SU-DHL-6 (cell line): ENCODE measurements around the gene ZNF565.

Source experiments
- H2AFZ ChIP-seq: fragments of 200-600 bp; sonication (generic); 2 replicates; pipeline ENCODE4 v1.6.1; 2014; ENCODE audit warnings: low read depth, mild to moderate bottlenecking, moderate library complexity, mixed read lengths, antibody characterized with exemption, low read length; ENCODE audit not compliant: severe bottlenecking
- H3F3A ChIP-seq: fragments of 200-600 bp; shearing (Covaris generic); 2 replicates; pipeline ENCODE4 v1.6.0; 2016; ENCODE audit warnings: antibody characterized with exemption, mild to moderate bottlenecking; ENCODE audit not compliant: insufficient read depth
- H3K27ac ChIP-seq: fragments of 200-600 bp; sonication (generic); 2 replicates; pipeline ENCODE4 v1.5.1; 2016; ENCODE audit warnings: low read depth, mild to moderate bottlenecking, low read length, moderate library complexity, mixed read lengths
- H3K27me3 ChIP-seq: fragments of 200-600 bp; sonication (generic), shearing (Covaris generic); 2 replicates; pipeline ENCODE4 v1.6.0; 2014; ENCODE audit warnings: mild to moderate bottlenecking, low read length
- H3K36me3 ChIP-seq: fragments of 200-600 bp; sonication (generic); 2 replicates; pipeline ENCODE4 v1.6.1; 2014; ENCODE audit warnings: mild to moderate bottlenecking, low read length, mixed read lengths
- H3K4me2 ChIP-seq: fragments of 300-600, 200-600 bp; shearing (Covaris generic), sonication (generic); 2 replicates; pipeline ENCODE4 v1.6.0; 2014; ENCODE audit warnings: low read length, low read depth, mild to moderate bottlenecking; ENCODE audit not compliant: poor library complexity, severe bottlenecking
- H3K4me3 ChIP-seq: fragments of 200-600 bp; sonication (generic); 2 replicates; pipeline ENCODE4 v1.5.1; 2014; ENCODE audit warnings: antibody characterized with exemption, low read length, mild to moderate bottlenecking, mixed read lengths; ENCODE audit not compliant: insufficient read depth, poor library complexity, severe bottlenecking
- H3K79me2 ChIP-seq: fragments of 200-600 bp; sonication (generic); 2 replicates; pipeline ENCODE4 v1.6.1; 2014; ENCODE audit warnings: mild to moderate bottlenecking, low read length, moderate library complexity; ENCODE audit not compliant: insufficient read depth
- H3K9ac ChIP-seq: fragments of 200-600 bp; sonication (generic); 2 replicates; pipeline ENCODE4 v1.7.0; 2014; ENCODE audit warnings: mild to moderate bottlenecking, low read length
- H3K9me2 ChIP-seq: fragments of 200-600 bp; sonication (generic); replicated peaks from 2 replicates; pipeline ENCODE4 v1.6.1; 2014; ENCODE audit warnings: low read length; ENCODE audit not compliant: insufficient read depth
- H3K9me3 ChIP-seq: fragments of 200-600 bp; sonication (generic); 2 replicates; pipeline ENCODE4 v1.6.1; 2014; ENCODE audit warnings: low read length, mixed read lengths; ENCODE audit not compliant: insufficient read depth
- H4K20me1 ChIP-seq: fragments of 200-600 bp; sonication (generic); 2 replicates; pipeline ENCODE4 v1.6.1; 2014; ENCODE audit warnings: low read depth, mild to moderate bottlenecking, antibody characterized with exemption, low read length, moderate library complexity, mixed read lengths
- CTCF ChIP-seq: fragments of 200-600 bp; sonication (generic); IDR thresholded peaks from one replicate; pipeline ENCODE4 v1.5.1; 2017; ENCODE audit warnings: antibody characterized with exemption, mild to moderate bottlenecking, low read length, moderate library complexity; ENCODE audit not compliant: insufficient read depth, poor library complexity, severe bottlenecking
- EZH2phosphoT487 ChIP-seq: fragments of 200-600 bp; sonication (generic), shearing (Covaris generic); conservative IDR thresholded peaks from 2 replicates; pipeline ENCODE4 v1.6.1; 2018; ENCODE audit warnings: mild to moderate bottlenecking, antibody characterized with exemption, low read length, moderate library complexity, mixed read lengths

Gene ZNF565

GRCh38 chr19:36214386-36215275 lies at the start of gene ZNF565, which contains the start of gene ZNF146:
Gene ZNF565 (minus strand): TSS chr19:36214665. CDS start chr19:36201985, 12,680 bp downstream.
Gene ZNF146 (plus strand): TSS chr19:36215106. CDS start chr19:36236441, 21,335 bp downstream.
- Histone ChIP-seq H3K79me2 (peaks cover 46% of the 10 kb centered on the region), H3K27ac (peak within 1 kb of the TSS; percentile 78), H3K27me3 (no peaks in the 10 kb centered on the region), H3K4me2 (peak within 1 kb of the TSS; percentile 84), H3K9me3 (no peaks in the 10 kb centered on the region), H3K9me2 (no peaks in the 10 kb centered on the region), H3K4me3 (peak within 1 kb of the TSS; percentile 83), H4K20me1 (peaks cover 9% of the 10 kb centered on the region; the same call in 1 of the 2 replicates), H3K36me3 (peaks cover 7% of the 10 kb centered on the region; the same call in 1 of the 2 replicates), H3K9ac (peak within 1 kb of the TSS; percentile 86), H2AFZ (peak within 1 kb of the TSS; percentile 97), H3F3A (peaks cover 4% of the 10 kb centered on the region; the same call in 1 of the 2 replicates)
- TF ChIP-seq EZH2phosphoT487 (no peak), CTCF (no peak)

- H3K79me2 ChIP-seq: no peaks in the 10 kb centered on the region
- H3K9me3 ChIP-seq: no peaks in the 10 kb centered on the region
- H4K20me1 ChIP-seq: no peaks in the 10 kb centered on the region
- H3K9me2 ChIP-seq: no peaks in the 10 kb centered on the region
- no peaks in the 10 kb centered on the region for H3K36me3 ChIP-seq
- no peak overlapping the region for H3K4me3 ChIP-seq
- H3K4me2 ChIP-seq: no peak overlapping the region
- no peak overlapping the region for H3K27ac ChIP-seq
- H3K27me3 ChIP-seq: no peaks in the 10 kb centered on the region
- H3K9ac ChIP-seq: no peak overlapping the region
- H3F3A ChIP-seq: no peaks in the 10 kb centered on the region
- no peak overlapping the region for H2AFZ ChIP-seq
- TF ChIP-seq CTCF (no peak), EZH2phosphoT487 (no peak)
These were observed 44.7 kb upstream of the ZNF565 start for GRCh38 chr19:36259211-36259610.

- H3K4me3 ChIP-seq: no peak overlapping the region
- H3K27ac ChIP-seq: no peak overlapping the region
- no peak overlapping the region for H3K4me2 ChIP-seq
- H3K9ac ChIP-seq: no peak overlapping the region
- no peaks in the 10 kb centered on the region for H4K20me1 ChIP-seq
- H3F3A ChIP-seq: no peaks in the 10 kb centered on the region
- no peaks in the 10 kb centered on the region for H3K9me2 ChIP-seq
- H2AFZ ChIP-seq: no peak overlapping the region
- H3K27me3 ChIP-seq: no peaks in the 10 kb centered on the region
- H3K9me3 ChIP-seq: no peaks in the 10 kb centered on the region
- H3K36me3 ChIP-seq: no peaks in the 10 kb centered on the region
- H3K79me2 ChIP-seq: no peaks in the 10 kb centered on the region
- no peak for TF ChIP-seq EZH2phosphoT487
- TF ChIP-seq CTCF: no peak
These were observed 43.8 kb upstream of the ZNF565 start for GRCh38 chr19:36258028-36258875.
